Epidermal melanocyte (primary cell): Measurements from ENCODE around the gene STRN3.
"Not testable (repeated sequence)": the region's sequence is repeated elsewhere in the genome, so short reads cannot be mapped to it uniquely, and the experiment has no call there.

Source experiments
- DNase-seq: peaks from one replicate; pipeline ENCODE4 v3.0.0; 2011; ENCODE audit warnings: low spot score; ENCODE audit not compliant: insufficient read length

The STRN3 gene, protein sequence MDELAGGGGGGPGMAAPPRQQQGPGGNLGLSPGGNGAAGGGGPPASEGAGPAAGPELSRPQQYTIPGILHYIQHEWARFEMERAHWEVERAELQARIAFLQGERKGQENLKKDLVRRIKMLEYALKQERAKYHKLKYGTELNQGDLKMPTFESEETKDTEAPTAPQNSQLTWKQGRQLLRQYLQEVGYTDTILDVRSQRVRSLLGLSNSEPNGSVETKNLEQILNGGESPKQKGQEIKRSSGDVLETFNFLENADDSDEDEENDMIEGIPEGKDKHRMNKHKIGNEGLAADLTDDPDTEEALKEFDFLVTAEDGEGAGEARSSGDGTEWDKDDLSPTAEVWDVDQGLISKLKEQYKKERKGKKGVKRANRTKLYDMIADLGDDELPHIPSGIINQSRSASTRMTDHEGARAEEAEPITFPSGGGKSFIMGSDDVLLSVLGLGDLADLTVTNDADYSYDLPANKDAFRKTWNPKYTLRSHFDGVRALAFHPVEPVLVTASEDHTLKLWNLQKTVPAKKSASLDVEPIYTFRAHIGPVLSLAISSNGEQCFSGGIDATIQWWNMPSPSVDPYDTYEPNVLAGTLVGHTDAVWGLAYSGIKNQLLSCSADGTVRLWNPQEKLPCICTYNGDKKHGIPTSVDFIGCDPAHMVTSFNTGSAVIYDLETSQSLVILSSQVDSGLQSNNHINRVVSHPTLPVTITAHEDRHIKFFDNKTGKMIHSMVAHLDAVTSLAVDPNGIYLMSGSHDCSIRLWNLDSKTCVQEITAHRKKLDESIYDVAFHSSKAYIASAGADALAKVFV

DNA sequence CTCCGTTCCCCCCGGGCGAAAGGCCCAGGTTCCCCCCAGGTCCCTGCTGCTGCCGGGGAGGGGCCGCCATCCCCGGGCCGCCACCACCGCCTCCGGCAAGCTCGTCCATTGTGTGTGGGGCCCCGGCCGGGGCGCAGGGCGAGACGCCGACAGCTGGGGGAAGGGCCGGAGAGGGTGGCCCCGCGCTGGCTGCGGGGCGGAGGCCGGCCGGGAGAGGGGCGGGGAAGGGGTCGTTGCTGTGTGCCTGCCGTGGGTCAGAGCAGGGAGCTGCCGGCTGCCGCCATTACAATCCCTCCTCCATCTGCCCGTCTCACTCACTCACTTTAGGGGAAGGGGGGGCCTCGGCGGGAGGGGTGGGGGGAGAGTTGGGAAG is at the start of gene STRN3:
STRN3 (minus strand) TSS at position 303 of the 373 bp plus-strand sequence; CDS start at position 109, 194 bp downstream.
- no peak for DNase-seq

DNA sequence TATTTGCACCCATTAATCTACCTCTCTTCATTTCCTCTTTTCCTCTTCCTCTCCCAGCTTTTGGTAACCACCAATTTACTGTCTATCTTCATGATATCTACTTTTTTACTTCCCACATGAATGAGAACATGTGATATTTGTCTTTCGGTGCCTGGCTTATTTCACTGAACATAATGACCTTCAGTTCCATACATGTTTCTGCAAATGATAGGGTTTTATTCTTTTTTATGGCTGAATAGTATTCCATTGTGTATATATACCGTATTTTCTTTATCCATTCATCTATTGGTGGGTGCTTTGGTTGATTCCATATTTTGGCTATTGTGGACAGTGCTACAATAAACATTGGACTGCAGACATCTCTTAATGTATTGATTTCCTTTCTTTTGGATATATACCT is 49.0 kb upstream of the STRN3 start:
- DNase-seq, result no peak

DNA sequence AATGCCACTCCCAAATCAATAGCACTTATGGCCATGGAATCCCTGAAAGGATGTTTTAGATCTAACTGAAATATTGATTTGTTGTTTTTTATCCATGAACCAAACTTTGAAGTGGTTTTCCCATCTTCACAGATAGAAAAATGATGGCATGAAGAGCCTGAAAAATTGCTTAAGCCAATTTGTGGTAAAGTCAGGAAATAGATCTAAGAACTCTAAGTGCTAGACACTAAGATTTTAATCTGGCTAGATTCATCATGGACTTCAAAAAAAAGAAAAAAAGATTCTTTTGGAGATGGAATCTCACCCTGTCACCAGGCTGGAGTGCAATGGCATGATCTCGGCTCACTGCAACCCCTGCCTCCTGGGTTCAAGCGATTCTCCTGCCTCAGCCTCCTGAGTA is 45.0 kb upstream of the STRN3 start:
- DNase-seq, result no peak

DNA sequence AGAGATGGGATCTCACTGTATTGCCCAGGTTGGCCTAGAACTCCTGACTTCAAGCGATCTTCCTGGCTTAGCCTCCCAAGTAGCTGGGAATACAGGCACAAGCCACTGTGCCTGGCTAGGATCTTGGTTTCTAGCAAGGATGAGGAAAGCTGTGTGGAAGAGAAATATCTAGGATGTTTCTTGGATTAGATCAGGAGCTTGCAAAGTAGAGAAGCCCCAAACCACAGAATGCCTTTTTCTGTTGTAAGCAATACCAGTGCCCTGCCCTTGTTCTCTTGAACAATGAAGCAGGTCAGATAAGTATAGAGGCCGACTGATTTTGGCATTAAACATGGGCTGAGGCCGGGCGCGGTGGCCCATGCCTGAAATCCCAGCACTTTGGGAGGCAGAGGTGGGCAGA is 44.3 kb upstream of the STRN3 start:
- DNase-seq, result peak; percentile 49

DNA sequence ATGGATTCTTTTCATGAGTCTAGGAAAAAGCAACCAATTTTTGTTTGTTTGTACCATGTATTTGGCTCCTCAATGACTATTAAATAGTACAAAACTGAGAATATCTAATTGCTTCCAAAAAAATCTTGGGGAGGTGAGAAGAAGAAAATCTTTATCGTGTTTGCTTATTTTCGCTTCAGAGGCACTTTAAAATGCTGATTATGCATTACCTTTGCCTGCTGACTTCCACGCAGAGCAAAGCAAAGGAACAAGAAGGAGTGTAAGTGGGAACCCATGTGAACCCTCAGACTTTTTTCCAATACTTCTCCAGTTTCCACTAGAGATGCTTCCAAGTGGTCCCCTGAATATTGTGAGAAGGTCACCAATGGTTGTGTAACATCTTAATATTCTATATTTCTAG is 43.2 kb upstream of the STRN3 start:
- DNase-seq, result no peak

DNA sequence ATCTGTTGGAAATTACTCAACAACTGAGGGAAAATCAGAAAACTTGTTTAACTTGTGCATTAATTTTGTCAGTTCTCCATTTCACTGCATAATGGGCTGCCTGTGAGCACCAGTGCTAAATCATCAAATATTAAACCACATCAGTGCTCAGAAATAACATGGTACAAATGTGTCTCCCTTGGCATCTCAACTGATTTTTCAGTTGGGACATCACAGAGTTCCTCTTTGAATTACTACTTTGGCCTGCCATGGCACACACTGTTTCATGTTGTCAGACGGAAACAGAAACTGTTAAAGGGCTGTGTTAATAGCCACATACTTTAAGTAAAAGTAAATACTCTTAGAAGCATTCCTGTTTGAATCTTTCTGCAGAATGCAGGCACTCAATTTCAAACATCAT is 42.1 kb upstream of the STRN3 start:
- DNase-seq, result no peak

DNA sequence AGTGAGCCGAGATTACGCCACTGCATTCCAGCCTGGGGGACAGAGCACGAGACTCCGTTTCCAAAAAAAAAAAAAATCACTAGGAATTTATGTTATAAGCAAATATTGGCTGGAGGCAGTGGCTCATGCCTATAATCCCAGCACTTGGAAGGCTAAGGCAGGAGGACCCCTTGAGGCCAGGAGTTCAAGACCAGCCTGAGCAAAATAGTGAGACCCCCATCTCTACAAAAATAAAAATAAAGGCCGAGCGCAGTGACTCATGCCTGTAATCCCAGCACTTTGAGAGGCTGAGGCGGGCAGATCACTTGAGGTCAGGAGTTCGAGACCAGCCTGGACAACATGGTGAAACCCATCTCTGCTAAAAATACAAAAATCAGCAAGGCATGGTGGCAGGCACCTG is 36.7 kb upstream of the STRN3 start:
- not testable (repeated sequence) for DNase-seq

DNA sequence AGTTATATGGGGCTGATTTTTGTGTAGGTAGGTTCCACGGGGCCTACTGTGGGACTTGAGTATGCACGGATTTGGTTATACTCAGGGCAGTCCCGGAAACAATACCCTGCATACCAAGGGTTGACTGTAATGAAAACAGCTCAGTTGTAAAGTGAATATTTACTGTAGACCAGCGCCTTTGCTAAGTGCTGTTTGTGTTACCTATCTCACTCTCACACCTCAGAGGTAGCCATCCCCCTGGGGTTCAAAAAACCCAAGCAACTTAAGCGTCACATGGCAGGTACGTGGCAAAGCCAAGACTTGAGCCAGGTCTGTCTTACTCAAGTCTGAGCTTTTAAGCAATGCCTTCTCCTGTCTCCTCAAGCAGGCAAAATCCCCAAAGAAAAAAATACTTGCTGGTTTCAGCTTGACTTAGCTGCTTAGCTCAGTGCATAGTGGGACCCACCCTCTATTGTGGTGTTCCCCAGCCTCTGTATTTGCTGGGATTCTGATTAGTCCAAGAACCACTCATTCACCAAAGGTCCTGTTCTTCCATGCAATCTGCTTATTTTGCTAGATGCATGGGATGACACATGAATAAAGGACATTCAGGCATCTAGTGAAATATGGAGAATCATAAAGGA is 34.2 kb upstream of the STRN3 start:
- DNase-seq, result no peak

DNA sequence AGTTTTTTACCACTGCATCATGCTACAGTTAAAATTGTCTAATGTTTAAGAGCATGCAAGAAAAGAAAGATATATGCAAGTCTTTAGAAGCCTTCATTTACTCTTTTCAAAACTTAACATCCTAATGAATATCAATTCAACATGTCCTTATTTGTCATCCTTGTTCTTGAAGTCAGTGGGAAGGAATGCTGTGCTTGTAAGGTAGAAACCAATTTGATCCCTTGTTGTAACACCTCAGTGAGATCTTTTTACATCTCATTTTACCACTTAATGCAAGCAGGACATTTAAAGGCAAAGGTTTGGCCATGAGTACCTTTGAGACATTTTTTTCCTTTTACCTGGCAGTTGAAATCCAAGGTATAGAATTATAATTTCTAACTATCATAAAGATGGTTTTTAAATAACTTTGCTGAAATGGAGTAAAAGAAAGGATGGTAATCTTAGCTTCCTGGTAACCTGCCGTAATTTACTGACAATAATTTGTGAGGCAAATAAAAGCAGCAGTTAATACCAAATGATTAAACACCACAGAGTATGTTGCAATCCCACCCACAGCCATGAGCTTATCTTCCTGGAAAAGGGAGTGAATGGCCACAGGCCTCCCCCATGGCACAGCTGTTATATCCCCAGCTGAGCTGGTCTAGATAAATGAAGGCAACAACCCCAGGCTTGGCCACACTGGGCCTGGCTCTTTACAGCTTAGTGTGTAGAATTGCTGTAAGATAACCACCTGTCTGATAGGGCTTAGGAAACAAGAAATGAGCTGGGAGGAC is 33.2 kb upstream of the STRN3 start:
- DNase-seq, result no peak

DNA sequence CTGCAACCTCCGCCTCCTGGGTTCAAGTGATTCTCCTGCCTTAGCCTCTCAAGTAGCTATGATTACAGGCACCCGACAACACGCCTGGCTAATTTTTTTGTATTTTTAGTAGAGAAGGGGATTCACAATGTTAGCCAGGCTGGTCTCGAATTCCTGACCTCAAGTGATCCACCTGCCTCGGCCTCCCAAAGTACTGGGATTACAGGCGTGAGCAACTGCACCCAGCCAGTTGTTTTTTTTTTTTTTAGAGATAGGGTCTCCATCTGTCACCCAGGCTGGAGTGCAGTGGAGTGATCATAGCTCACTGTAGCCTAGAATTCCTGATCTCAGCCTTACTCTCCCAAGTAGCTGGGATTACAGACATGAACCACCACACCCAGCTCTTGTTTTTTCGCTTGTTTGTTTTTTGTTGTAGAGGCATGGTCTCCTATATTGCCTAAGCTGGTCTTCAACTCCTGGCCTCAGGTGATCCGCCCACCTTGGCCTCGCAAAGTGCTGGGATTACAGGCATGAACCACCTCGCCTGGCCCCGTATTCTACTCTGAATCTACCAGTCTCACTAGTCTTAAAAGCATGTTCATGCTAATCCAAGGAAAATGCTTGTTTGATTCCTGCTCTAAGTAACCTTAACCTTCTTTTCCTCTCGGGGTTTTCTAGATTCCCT is 31.7 kb upstream of the STRN3 start:
- DNase-seq, result no peak

DNA sequence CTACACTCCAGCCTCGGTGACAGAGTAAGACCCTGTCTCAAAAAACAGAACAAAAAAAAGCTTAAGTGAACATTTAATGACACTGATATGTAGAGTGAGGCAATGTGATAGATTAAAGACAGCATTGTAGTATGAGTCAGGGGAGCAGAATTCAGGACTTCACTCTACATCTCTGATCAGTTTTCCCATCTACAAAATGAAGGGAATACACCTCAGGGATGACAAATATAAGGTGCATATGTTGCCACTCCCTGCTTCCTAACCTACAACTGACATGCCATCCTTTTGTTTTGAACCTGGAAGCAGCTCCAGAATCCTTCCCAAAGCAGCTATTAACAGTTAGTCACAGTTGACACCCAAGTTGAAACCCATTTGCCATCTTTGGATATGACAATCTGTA is 30.9 kb upstream of the STRN3 start:
- no peak for DNase-seq

DNA sequence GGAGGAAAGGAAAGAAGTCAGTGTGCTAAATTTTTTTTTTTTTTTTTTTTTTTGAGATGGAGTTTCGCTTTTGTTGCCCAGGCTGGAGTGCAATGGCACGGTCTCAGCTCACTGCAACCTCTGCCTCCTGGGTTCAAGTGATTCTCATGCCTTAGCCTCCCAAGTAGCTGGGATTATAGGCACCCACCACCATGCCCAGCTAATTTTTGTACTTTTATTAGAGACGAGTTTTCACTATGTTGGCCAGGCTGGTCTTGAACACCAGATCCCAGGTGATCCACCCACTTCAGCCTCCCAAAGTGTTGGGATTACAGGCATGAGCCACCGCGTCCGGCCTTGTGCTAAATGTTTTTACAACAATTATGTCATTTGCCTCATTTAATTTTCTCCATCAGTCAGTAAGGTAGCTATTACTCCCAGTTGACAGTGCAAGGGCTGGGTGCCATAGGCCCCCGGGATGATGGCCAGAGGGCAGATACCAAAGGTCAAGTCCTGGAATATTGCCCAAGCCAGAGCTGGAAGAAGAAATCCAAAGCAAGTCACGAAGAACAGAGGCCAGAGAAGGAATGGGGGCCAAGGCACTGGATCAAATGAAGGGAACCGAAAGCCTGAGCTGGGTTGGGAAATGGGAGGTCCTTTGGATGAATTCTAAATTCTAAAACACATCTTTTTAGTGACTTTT is 26.9 kb upstream of the STRN3 start:
- not testable (repeated sequence) for DNase-seq

DNA sequence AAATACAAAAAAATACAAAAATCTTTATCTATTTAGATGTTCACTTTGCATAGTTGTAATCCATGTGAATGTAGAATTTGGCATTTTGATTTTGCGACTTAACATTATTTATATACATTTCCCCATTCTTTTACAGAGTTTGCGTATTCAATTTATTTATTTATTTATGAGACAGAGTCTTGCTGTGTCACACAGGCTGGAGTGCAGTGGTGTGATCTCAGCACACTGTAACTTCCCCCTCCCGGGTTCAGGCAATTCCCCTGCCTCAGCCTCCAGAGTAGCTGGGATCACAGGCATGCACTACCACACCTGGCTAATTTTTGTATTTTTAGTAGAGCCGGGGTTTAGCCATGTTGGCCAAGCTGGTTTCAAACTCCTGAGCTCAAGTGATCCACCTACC is 25.3 kb upstream of the STRN3 start:
- DNase-seq, result no peak

DNA sequence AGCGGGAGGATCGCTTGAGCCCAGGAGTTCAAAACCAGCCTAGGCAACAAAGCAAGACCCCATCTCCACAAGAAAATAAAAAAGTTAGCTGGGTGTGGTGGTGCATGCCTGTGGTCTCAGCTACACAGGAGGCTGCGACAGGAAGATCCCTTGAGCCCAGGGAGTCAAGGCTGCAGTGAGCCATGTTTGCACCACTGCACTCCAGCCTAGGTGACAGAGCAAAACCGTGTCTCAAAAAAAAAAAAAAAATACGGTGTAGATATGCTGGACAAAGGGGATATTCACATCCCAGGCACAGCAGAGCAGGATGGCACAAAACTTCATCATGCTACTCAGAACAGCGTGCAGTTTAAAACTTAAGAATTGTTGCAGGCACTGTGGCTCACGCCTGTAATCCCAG is 24.8 kb upstream of the STRN3 start:
- DNase-seq, result no peak

DNA sequence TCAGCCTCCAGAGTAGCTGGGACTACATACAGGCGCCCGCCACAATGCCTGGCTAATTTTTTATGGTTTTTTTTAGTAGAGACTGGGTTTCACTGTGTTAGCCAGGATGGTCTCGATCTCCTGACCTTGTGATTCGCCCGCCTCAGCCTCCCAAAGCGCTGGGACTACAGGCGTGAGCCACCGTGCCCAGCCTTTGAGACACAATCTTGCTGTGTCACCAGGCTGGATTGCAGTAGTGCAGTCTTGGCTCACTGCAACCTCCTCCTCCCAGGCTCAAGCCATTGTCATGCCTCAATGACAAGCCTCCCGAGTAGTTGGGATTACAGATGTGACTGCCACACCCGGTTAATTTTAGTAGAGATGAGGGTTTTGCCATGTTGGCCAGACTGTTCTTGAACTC is 21.3 kb upstream of the STRN3 start:
- DNase-seq, result no peak

DNA sequence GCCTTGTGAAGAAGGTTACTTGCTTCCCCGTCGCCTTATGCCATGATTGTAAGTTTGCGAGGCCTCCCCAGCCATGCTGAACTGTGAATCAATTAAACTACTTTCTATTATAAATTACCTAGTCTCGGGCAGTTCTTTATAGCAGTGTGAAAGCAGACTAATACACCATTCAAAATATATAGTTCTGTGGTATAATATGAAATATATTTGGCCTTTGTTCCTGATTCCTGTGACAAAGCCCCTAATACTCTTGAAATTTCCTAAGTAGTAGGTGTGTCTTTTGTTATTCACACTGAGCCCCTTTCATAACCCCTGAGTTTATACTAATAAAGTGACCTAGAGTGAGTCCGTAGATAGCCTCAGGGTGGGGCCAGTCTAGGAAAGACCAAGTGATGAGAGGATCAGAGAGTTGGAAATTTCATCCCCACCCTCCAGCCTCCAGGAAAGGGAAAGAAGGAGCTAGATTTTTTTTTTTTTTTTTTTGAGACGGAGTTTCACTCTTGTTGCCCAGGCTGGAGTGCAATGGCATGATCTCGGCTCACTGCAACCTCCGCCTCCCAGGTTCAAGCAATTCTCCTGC is 19.4 kb upstream of the STRN3 start:
- no peak for DNase-seq

DNA sequence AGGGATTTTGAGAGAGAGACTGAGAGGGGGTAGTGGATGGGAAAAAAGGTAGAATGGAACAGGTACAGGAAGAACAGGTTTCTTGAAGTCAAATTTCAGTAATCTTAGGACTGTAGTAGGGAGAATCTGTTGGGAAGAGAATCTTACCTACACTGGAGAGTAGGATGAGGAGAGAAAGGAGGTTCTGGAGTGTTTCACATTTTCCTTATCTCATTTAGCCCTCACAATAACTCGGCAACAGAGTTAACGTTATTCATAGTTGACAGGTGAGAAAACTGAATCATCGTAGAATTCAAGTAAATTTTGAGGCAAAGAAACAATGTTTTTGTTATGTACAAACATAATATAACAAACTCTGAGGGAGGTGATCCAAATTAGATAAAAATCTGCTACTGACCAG is 17.2 kb upstream of the STRN3 start:
- DNase-seq, result no peak

DNA sequence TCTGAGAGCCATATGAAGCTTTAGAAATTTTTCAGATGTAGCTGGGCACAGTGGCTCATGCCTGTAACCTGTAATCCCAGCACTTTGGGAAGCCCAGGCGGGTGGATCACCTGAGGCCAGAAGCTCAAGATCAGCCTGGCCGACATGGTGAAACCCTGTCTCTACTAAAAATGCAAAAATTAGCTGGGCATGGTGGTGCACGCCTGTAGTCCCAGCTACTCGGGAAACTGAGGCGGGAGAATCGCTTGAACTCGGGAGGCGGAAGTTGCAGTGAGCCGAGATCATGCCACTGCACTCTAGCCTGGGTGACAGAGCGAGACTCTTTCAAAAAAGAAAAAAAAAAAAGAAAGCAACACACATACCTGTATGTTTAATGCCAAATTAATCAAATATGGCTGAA is 16.7 kb upstream of the STRN3 start:
- not testable (repeated sequence) for DNase-seq

DNA sequence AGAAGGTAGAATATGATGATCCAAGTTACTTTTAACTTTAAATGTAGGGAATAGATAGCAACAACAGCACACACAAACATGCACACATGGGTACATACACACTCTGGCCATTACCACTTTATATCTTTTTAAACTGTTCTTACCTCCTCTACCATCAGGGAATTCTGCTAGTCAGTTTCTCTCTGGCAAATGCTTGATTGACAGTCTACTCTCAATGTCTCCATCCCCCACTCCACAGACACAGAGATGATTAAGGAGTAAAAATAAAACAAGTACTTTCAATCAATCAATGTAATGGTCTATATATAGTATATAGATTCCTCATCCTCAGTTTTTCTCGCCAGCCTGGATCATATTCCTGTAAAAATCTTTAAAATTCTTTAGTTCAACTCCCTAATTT is 16.1 kb upstream of the STRN3 start:
- DNase-seq, result no peak

DNA sequence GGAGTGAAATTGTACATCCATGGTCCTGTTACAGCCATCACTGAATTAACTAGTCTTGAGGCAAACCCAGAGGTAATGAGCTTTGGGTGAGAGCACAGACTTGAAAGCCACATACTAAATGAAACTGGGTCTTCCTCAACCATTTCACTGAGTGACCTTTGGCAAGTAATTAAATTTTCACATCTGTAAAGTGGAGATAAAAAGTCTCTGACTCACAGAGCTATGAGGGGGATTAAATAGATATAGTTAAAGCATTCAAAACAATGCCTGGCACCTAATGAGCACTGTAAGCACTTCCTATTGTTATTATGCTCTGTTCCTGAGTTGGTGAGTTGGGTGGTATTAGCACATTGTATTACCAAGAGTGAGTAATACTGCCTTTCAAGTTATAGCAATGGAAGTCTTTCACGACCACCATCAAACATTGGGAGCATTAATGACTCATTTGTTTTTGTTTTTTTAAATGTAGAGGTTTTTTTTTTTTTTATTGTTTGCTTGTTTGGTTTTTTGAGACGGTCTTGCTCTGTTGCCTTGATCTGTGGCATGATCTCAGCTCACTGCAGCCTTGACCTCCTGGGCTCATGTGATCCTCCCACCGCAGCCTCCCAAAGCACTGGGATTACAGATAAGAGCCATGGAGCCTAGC is 12.5 kb upstream of the STRN3 start:
- no peak for DNase-seq
